ENCODE measurements around the gene NT5C3B.

NT5C3B gene

GRCh38 chr17:41824086-41824485 is 11.9 kb downstream of the NT5C3B start:
- no peak for DNase-seq
- no peak overlapping the region for H2BK15ac ChIP-seq (ENCODE audit: low read depth, poor library complexity, severe bottlenecking)
- no peak overlapping the region for H3K27ac ChIP-seq (ENCODE audit: low read length, poor library complexity, severe bottlenecking)
- no peak overlapping the region for H3K4me2 ChIP-seq (ENCODE audit: low read length, poor library complexity, severe bottlenecking)
- no peak overlapping the region for H2BK120ac ChIP-seq (ENCODE audit: low read depth, low read length)
- no peak overlapping the region for H2AFZ ChIP-seq (ENCODE audit: low read depth, low read length)
- no peak overlapping the region for H4K91ac ChIP-seq (ENCODE audit: low read length)
- no peak overlapping the region for H3K4me3 ChIP-seq (ENCODE audit: insufficient read depth in 1 of 2, low read depth in 1 of 2, low read length in 2 of 2)
- H3K14ac ChIP-seq (ENCODE audit: low read length in 2 of 2), result no peak overlapping the region
- peak overlapping the region; percentile 31 for H3K9ac ChIP-seq (ENCODE audit: low read length)
- no peak overlapping the region for H3K23ac ChIP-seq (ENCODE audit: low read length in 2 of 2)
- no peaks in the 10 kb centered on the region for H3K27me3 ChIP-seq (ENCODE audit: control insufficient read depth in 1 of 2, insufficient read depth in 1 of 2, low read length in 2 of 2)
- H2AK5ac ChIP-seq (ENCODE audit: low read length, severe bottlenecking), result no peak overlapping the region
- H3K18ac ChIP-seq (ENCODE audit: low read depth in 1 of 2, low read length in 2 of 2), result no peak overlapping the region
- H3K9me3 ChIP-seq (ENCODE audit: control insufficient read depth, low read length), result no peaks in the 10 kb centered on the region
- peaks cover 52 to 73% of the 10 kb centered on the region in 2 experiments for H3K36me3 ChIP-seq (ENCODE audit: control insufficient read depth in 1 of 2, insufficient read depth in 2 of 2, low read depth in 1 of 2, low read length in 2 of 2)
- 73% methylated on average over 7 of the region's 7 CpGs for whole genome bisulfite sequencing
- H3K79me1 ChIP-seq (replicated peaks; ENCODE audit: low read length, poor library complexity, severe bottlenecking), result peaks cover 14% of the 10 kb centered on the region
- H4K8ac ChIP-seq (ENCODE audit: low read length), result no peak overlapping the region
- no peak overlapping the region for H3K4ac ChIP-seq (ENCODE audit: low read depth in 1 of 2, low read length in 2 of 2)
- peaks cover 3% of the 10 kb centered on the region for H3K4me1 ChIP-seq (ENCODE audit: control insufficient read depth, insufficient read depth, low read depth, low read length)
- no peak overlapping the region for H2BK12ac ChIP-seq (ENCODE audit: low read length in 2 of 2)
- no peak overlapping the region for H2BK5ac ChIP-seq (ENCODE audit: low read depth, low read length, poor library complexity, severe bottlenecking)

- Histone ChIP-seq H3K14ac (ENCODE audit: low read length in 2 of 2) (no peak overlapping the region), H3K4me2 (ENCODE audit: low read length, poor library complexity, severe bottlenecking) (no peak overlapping the region), H3K23ac (ENCODE audit: low read length in 2 of 2) (no peak overlapping the region), H2BK12ac (ENCODE audit: low read length in 2 of 2) (no peak overlapping the region), H3K27ac (ENCODE audit: low read length, poor library complexity, severe bottlenecking) (no peak overlapping the region), H3K27me3 (ENCODE audit: control insufficient read depth in 1 of 2, insufficient read depth in 1 of 2, low read length in 2 of 2) (no peaks in the 10 kb centered on the region), H3K4me1 (ENCODE audit: control insufficient read depth, insufficient read depth, low read depth, low read length) (peaks cover 3% of the 10 kb centered on the region), H3K4ac (ENCODE audit: low read depth in 1 of 2, low read length in 2 of 2) (no peak overlapping the region), H4K8ac (ENCODE audit: low read length) (peak overlapping the region; percentile 47), H2BK5ac (ENCODE audit: low read depth, low read length, poor library complexity, severe bottlenecking) (no peak overlapping the region), H3K18ac (ENCODE audit: low read depth in 1 of 2, low read length in 2 of 2) (no peak overlapping the region), H3K9me3 (ENCODE audit: control insufficient read depth, low read length) (no peaks in the 10 kb centered on the region), H3K79me1 (replicated peaks; ENCODE audit: low read length, poor library complexity, severe bottlenecking) (peaks cover 16% of the 10 kb centered on the region), H2AK5ac (ENCODE audit: low read length, severe bottlenecking) (no peak overlapping the region), H2BK120ac (ENCODE audit: low read depth, low read length) (no peak overlapping the region), H3K36me3 (ENCODE audit: control insufficient read depth in 1 of 2, insufficient read depth in 2 of 2, low read depth in 1 of 2, low read length in 2 of 2) (peaks cover 51 to 73% of the 10 kb centered on the region in 2 experiments), H3K4me3 (ENCODE audit: insufficient read depth in 1 of 2, low read depth in 1 of 2, low read length in 2 of 2) (no peak overlapping the region), H2BK15ac (ENCODE audit: low read depth, poor library complexity, severe bottlenecking) (no peak overlapping the region), H4K91ac (ENCODE audit: low read length) (no peak overlapping the region), H2AFZ (ENCODE audit: low read depth, low read length) (no peak overlapping the region), H3K9ac (ENCODE audit: low read length) (no peak overlapping the region)
- DNase-seq, result no peak
- WGBS, result 95% methylated on average over 7 of the region's 7 CpGs
Measured at GRCh38 chr17:41823580-41823979, 12.5 kb downstream of the NT5C3B start.

- no peak overlapping the region for H2BK5ac ChIP-seq (ENCODE audit: low read depth, low read length, poor library complexity, severe bottlenecking)
- H3K4me2 ChIP-seq (ENCODE audit: low read length, poor library complexity, severe bottlenecking), result no peak overlapping the region
- H3K79me1 ChIP-seq (replicated peaks; ENCODE audit: low read length, poor library complexity, severe bottlenecking), result peaks cover 19% of the 10 kb centered on the region
- peak overlapping the region; percentile 11 for H2AK5ac ChIP-seq (ENCODE audit: low read length, severe bottlenecking)
- peaks cover 5% of the 10 kb centered on the region for H3K4me1 ChIP-seq (ENCODE audit: control insufficient read depth, insufficient read depth, low read depth, low read length)
- H2BK15ac ChIP-seq (ENCODE audit: low read depth, poor library complexity, severe bottlenecking), result no peak overlapping the region
- H3K4me3 ChIP-seq (ENCODE audit: insufficient read depth in 1 of 2, low read depth in 1 of 2, low read length in 2 of 2), result no peak overlapping the region
- H3K18ac ChIP-seq (ENCODE audit: low read depth in 1 of 2, low read length in 2 of 2), result no peak overlapping the region
- H3K23ac ChIP-seq (ENCODE audit: low read length in 2 of 2), result no peak overlapping the region
- no CpG with 5 or more reads among the region's 1 CpG for WGBS
- H3K9me3 ChIP-seq (ENCODE audit: control insufficient read depth, low read length), result no peaks in the 10 kb centered on the region
- no peak overlapping the region for H2BK120ac ChIP-seq (ENCODE audit: low read depth, low read length)
- H3K14ac ChIP-seq (ENCODE audit: low read length in 2 of 2), result no peak overlapping the region
- H3K27me3 ChIP-seq (ENCODE audit: control insufficient read depth in 1 of 2, insufficient read depth in 1 of 2, low read length in 2 of 2), result no peaks in the 10 kb centered on the region
- H3K36me3 ChIP-seq (ENCODE audit: control insufficient read depth in 1 of 2, insufficient read depth in 2 of 2, low read depth in 1 of 2, low read length in 2 of 2), result peaks cover 51 to 74% of the 10 kb centered on the region in 2 experiments
- no peak overlapping the region for H2BK12ac ChIP-seq (ENCODE audit: low read length in 2 of 2)
- no peak overlapping the region for H3K9ac ChIP-seq (ENCODE audit: low read length)
- H3K4ac ChIP-seq (ENCODE audit: low read depth in 1 of 2, low read length in 2 of 2), result no peak overlapping the region
- no peak for DNase-seq
- no peak overlapping the region for H2AFZ ChIP-seq (ENCODE audit: low read depth, low read length)
- H4K8ac ChIP-seq (ENCODE audit: low read length), result peak overlapping the region; percentile 47
- no peak overlapping the region for H3K27ac ChIP-seq (ENCODE audit: low read length, poor library complexity, severe bottlenecking)
- no peak overlapping the region for H4K91ac ChIP-seq (ENCODE audit: low read length)
Measured at GRCh38 chr17:41823141-41823524, 12.9 kb downstream of the NT5C3B start.

GRCh38 chr17:41822216-41823140 is 13.6 kb downstream of the NT5C3B start:
- Histone ChIP-seq H3K18ac (ENCODE audit: low read depth in 1 of 2, low read length in 2 of 2) (no peak overlapping the region), H2BK5ac (ENCODE audit: low read depth, low read length, poor library complexity, severe bottlenecking) (no peak overlapping the region), H3K4me3 (ENCODE audit: insufficient read depth in 1 of 2, low read depth in 1 of 2, low read length in 2 of 2) (no peak overlapping the region), H3K9ac (ENCODE audit: low read length) (no peak overlapping the region), H2AK5ac (ENCODE audit: low read length, severe bottlenecking) (no peak overlapping the region), H3K27ac (ENCODE audit: low read length, poor library complexity, severe bottlenecking) (no peak overlapping the region), H3K23ac (ENCODE audit: low read length in 2 of 2) (no peak overlapping the region), H2BK12ac (ENCODE audit: low read length in 2 of 2) (no peak overlapping the region), H3K79me1 (replicated peaks; ENCODE audit: low read length, poor library complexity, severe bottlenecking) (peaks cover 22% of the 10 kb centered on the region), H4K91ac (ENCODE audit: low read length) (no peak overlapping the region), H3K27me3 (ENCODE audit: control insufficient read depth in 1 of 2, insufficient read depth in 1 of 2, low read length in 2 of 2) (no peaks in the 10 kb centered on the region), H2BK15ac (ENCODE audit: low read depth, poor library complexity, severe bottlenecking) (no peak overlapping the region), H3K4ac (ENCODE audit: low read depth in 1 of 2, low read length in 2 of 2) (no peak overlapping the region), H3K4me2 (ENCODE audit: low read length, poor library complexity, severe bottlenecking) (no peak overlapping the region), H4K8ac (ENCODE audit: low read length) (peak overlapping the region; percentile 22), H3K14ac (ENCODE audit: low read length in 2 of 2) (no peak overlapping the region), H2AFZ (ENCODE audit: low read depth, low read length) (no peak overlapping the region), H3K4me1 (ENCODE audit: control insufficient read depth, insufficient read depth, low read depth, low read length) (peaks cover 8% of the 10 kb centered on the region), H3K9me3 (ENCODE audit: control insufficient read depth, low read length) (no peaks in the 10 kb centered on the region), H3K36me3 (ENCODE audit: control insufficient read depth in 1 of 2, insufficient read depth in 2 of 2, low read depth in 1 of 2, low read length in 2 of 2) (peaks cover 48 to 78% of the 10 kb centered on the region in 2 experiments), H2BK120ac (ENCODE audit: low read depth, low read length) (no peak overlapping the region)
- WGBS, result 96% methylated on average over 11 of the region's 12 CpGs
- DNase-seq, result no peak

All from mesenchymal stem cell (in vitro differentiated cells and primary cell).